HepG2 (cell line): ENCODE results near the gene MAP3K4. TPM values are rescaled to one million over a fixed set of nuclear protein-coding genes. Genes with fewer than 3 reads are reported as not detected.

Source experiments
- ATAC-seq: fragments of 200-7000 bp; cut with Tn5 transposase; 3 replicates; pipeline ENCODE4 v1.9.1; 2020; ENCODE audit warnings: mild to moderate bottlenecking, moderate library complexity
- BruUV-seq: library from RNA; stranded (reverse); fragments of 400-500 nt; replicated peaks from 2 replicates; lab custom pipeline; 2021; lab: Mats Ljungman, UMichigan
- CTCF ChIA-PET: fragments of 300-600 bp; formaldehyde crosslinking; extraction: SDS; loops from one replicate; lab custom pipeline; 2021; ENCODE audit warnings: low total read pairs, inconsistent platforms, low intra/inter-chr PET ratio; lab: Yijun Ruan, JAX
- POLR2A ChIA-PET: fragments of 350-600 bp; sonication (Branson Sonifier 250); formaldehyde crosslinking; loops from one replicate; lab custom pipeline; 2020; ENCODE audit warnings: antibody characterized with exemption, inconsistent platforms; lab: Yijun Ruan, JAX
- DNase-seq: peaks from one replicate; pipeline ENCODE4 v3.0.0-alpha.2; 2015; ENCODE audit warnings: low spot score
- FAIRE-seq: peaks from 3 replicates; lab custom pipeline; 2011; peaks lifted over from hg19 to GRCh38; lab: Jason Lieb, UNC
- H2AFZ ChIP-seq: one replicate; pipeline ENCODE4 v1.6.1; 2011; ENCODE audit warnings: low read length, inconsistent platforms
- H3K27ac ChIP-seq: fragments of 300-600 bp; 3 replicates; pipeline ENCODE4 v1.8.0; 2011; ENCODE audit warnings: mixed run types, mild to moderate bottlenecking, mixed read lengths, low read length, inconsistent platforms; ENCODE audit not compliant: insufficient read depth; ENCODE audit errors: extremely low read length
- H3K27me3 ChIP-seq, 2 experiments: fragments of 200-600 bp in 1 of 2; 2 replicates in 1 of 2; 3 replicates in 1 of 2; pipeline versions ENCODE4 v1.6.0 to v1.8.0; 2011; ENCODE audit warnings: low read length in 2 of 2, mild to moderate bottlenecking in 2 of 2, moderate library complexity in 2 of 2, inconsistent platforms in 1 of 2; ENCODE audit not compliant: insufficient read depth in 2 of 2, control insufficient read depth in 1 of 2
- H3K36me3 ChIP-seq, 2 experiments: fragments of 200-600 bp in 1 of 2; replicated peaks in 1 of 2; 2 replicates in 1 of 2; 3 replicates in 1 of 2; pipeline versions ENCODE4 v1.5.1 to v1.8.0; 2011; ENCODE audit warnings: low read length in 2 of 2, inconsistent platforms in 1 of 2; ENCODE audit not compliant: insufficient read depth in 2 of 2, control insufficient read depth in 1 of 2
- H3K4me1 ChIP-seq: 2 replicates; pipeline ENCODE4 v1.5.1; 2012; ENCODE audit warnings: low read length, inconsistent platforms; ENCODE audit not compliant: insufficient read depth
- H3K4me2 ChIP-seq: 2 replicates; pipeline ENCODE4 v1.6.0; 2011; ENCODE audit warnings: low read depth, low read length, inconsistent platforms
- H3K4me3 ChIP-seq, 3 experiments: fragments of 200-600 bp in 1 of 3; sonication (generic), shearing (Covaris generic) in 1 of 3; replicated peaks in 1 of 3; 2 replicates each; pipeline ENCODE4 v1.5.1; 2011 to 2016; ENCODE audit warnings: low read length in 3 of 3, inconsistent platforms in 2 of 3, low read depth in 2 of 3, mild to moderate bottlenecking in 2 of 3, control low read depth in 1 of 3, mixed read lengths in 1 of 3; ENCODE audit not compliant: insufficient read depth in 1 of 3
- H3K79me2 ChIP-seq: one replicate; pipeline ENCODE4 v1.6.1; 2011; ENCODE audit warnings: low read length, inconsistent platforms; ENCODE audit not compliant: insufficient read depth
- H3K9ac ChIP-seq: 2 replicates; pipeline ENCODE4 v1.6.0; 2011; ENCODE audit warnings: mild to moderate bottlenecking, low read depth, low read length, inconsistent platforms; ENCODE audit not compliant: insufficient read depth
- H3K9me3 ChIP-seq: 2 replicates; pipeline ENCODE4 v1.5.1; 2012; ENCODE audit warnings: mild to moderate bottlenecking, low read length
- H4K20me1 ChIP-seq: 2 replicates; pipeline ENCODE4 v1.6.0; 2011; ENCODE audit warnings: inconsistent platforms, mild to moderate bottlenecking, low read length, moderate library complexity; ENCODE audit not compliant: insufficient read depth
- CAMTA2 ChIP-seq: sonication (generic); formaldehyde crosslinking; IDR thresholded peaks from 2 replicates; pipeline ENCODE4 v1.4.0; 2020; ENCODE audit warnings: mild to moderate bottlenecking, missing genetic modification reagents, borderline replicate concordance
- CC2D1A ChIP-seq: sonication (generic); formaldehyde crosslinking; IDR thresholded peaks from 2 replicates; pipeline ENCODE4 v1.8.1; 2023; ENCODE audit warnings: mild to moderate bottlenecking, missing genetic modification reagents
- CCAR2 ChIP-seq: fragments of 200-400 bp; formaldehyde crosslinking; optimal IDR thresholded peaks from 2 replicates; pipeline ENCODE3; 2018; ENCODE audit warnings: low read depth, mild to moderate bottlenecking, low read length, moderate library complexity
- DMTF1 ChIP-seq: sonication (generic); formaldehyde crosslinking; IDR thresholded peaks from 2 replicates; pipeline ENCODE4 v1.4.0; 2020; ENCODE audit warnings: mild to moderate bottlenecking, missing genetic modification reagents
- EEA1 ChIP-seq: sonication (generic); formaldehyde crosslinking; IDR thresholded peaks from 2 replicates; pipeline ENCODE4 v1.5.1; 2020; ENCODE audit warnings: mild to moderate bottlenecking, missing genetic modification reagents, borderline replicate concordance
- HNRNPL ChIP-seq: fragments of 200-400 bp; formaldehyde crosslinking; IDR thresholded peaks from 2 replicates; pipeline ENCODE4 v1.6.1; 2017; ENCODE audit warnings: mild to moderate bottlenecking, low read depth, low read length
- RFX1 ChIP-seq: fragments of 450-650 bp; IDR thresholded peaks from 2 replicates; pipeline ENCODE4 v1.6.1; 2017
- SCMH1 ChIP-seq: sonication (generic); formaldehyde crosslinking; IDR thresholded peaks from 2 replicates; pipeline ENCODE4 v1.9.0; 2021; ENCODE audit warnings: missing genetic modification reagents, mild to moderate bottlenecking, borderline replicate concordance
- SOX6 ChIP-seq, 2 experiments: fragments of 450-650 bp in 1 of 2; sonication (generic) in 1 of 2; formaldehyde crosslinking in 1 of 2; IDR thresholded peaks; 2 replicates each; pipeline versions ENCODE4 v1.4.0 to v1.6.1; 2017 to 2020; ENCODE audit warnings: antibody characterized with exemption in 1 of 2, mild to moderate bottlenecking in 1 of 2, missing genetic modification reagents in 1 of 2
- SYNCRIP ChIP-seq: fragments of 200-400 bp; formaldehyde crosslinking; IDR thresholded peaks from 2 replicates; pipeline ENCODE4 v1.6.1; 2018; ENCODE audit warnings: mild to moderate bottlenecking, low read depth, low read length; ENCODE audit not compliant: insufficient read depth
- TCF7L2 ChIP-seq: IDR thresholded peaks from 2 replicates; pipeline ENCODE4 v1.6.1; 2011; ENCODE audit warnings: mild to moderate bottlenecking, low read depth, low read length, moderate library complexity
- YEATS4 ChIP-seq: sonication (generic); formaldehyde crosslinking; IDR thresholded peaks from 2 replicates; pipeline ENCODE4 v1.4.0; 2020; ENCODE audit warnings: missing genetic modification reagents, borderline replicate concordance
- ZNF256 ChIP-seq: sonication (generic); formaldehyde crosslinking; conservative IDR thresholded peaks from 2 replicates; pipeline ENCODE4 v1.4.0; 2020; ENCODE audit warnings: missing genetic modification reagents
- ZSCAN29 ChIP-seq: sonication (generic); formaldehyde crosslinking; conservative IDR thresholded peaks from 2 replicates; pipeline ENCODE4 v1.4.0; 2020; ENCODE audit warnings: mild to moderate bottlenecking, missing genetic modification reagents
- WGBS: methylation state at CpG from one replicate; pipeline ENCODE4 v1.1.6; 2017; ENCODE audit warnings: low lambda C conversion rate; 5-methylcytosine and 5-hydroxymethylcytosine counted together
- in situ Hi-C: cut with HindIII; loops from 2 replicates; pipeline ENCODE4 v1.10.0; 2017; ENCODE audit warnings: low pct_unique_long_range_greater_than_20kb; ENCODE audit not compliant: extremely low pct_ligation_motif_present
- intact Hi-C: fragments of 100-400 bp; cut with micrococcal nuclease; formaldehyde crosslinking; loops from one replicate; pipeline ENCODE4 v1.10.0; 2022; ENCODE audit not compliant: unreplicated experiment
- polyA plus RNA-seq, 8 experiments: library from polyadenylated mRNA; depleted of rRNA in 3 of 8; stranded (reverse) in 7 of 8; unstranded in 1 of 8; fragments of >200 nt; fragmentation: Illumina TruSeq in 4 of 8; extraction: Trizol in 4 of 8; gene quantifications; 2 replicates each; pipeline versions ENCODE4 v1.2.1 to v1.2.3, GENCODE V29; 2011 to 2016; ENCODE audit warnings: low read depth in 4 of 8, missing spikeins in 1 of 8, mixed read lengths in 1 of 8; ENCODE audit not compliant: insufficient read depth in 1 of 8
- total RNA-seq, 5 experiments: library from RNA; depleted of rRNA; stranded (reverse); fragments of >200 nt; fragmentation: Illumina TruSeq; extraction: Trizol; gene quantifications; 2 replicates each; pipeline ENCODE4 v1.2.3, GENCODE V29; 2016; ENCODE audit warnings: low read depth in 1 of 5
- TF ChIP-seq, protein P1 (sequence below): IDR thresholded peaks from 2 replicates; pipeline ENCODE4 v1.6.1; 2016; ENCODE audit warnings: mild to moderate bottlenecking
- TF ChIP-seq, protein P2 (sequence below): sonication (generic); formaldehyde crosslinking; IDR thresholded peaks from 2 replicates; pipeline ENCODE4 v1.4.0; 2020; ENCODE audit warnings: missing genetic modification reagents

The MAP3K4 gene
- total and polyA plus RNA-seq, 2 of the 13 experiments (the other 11 are each of a cell fraction or from before 2014, with no cell fraction given), result 12.9 to 33.6 TPM

DNA sequence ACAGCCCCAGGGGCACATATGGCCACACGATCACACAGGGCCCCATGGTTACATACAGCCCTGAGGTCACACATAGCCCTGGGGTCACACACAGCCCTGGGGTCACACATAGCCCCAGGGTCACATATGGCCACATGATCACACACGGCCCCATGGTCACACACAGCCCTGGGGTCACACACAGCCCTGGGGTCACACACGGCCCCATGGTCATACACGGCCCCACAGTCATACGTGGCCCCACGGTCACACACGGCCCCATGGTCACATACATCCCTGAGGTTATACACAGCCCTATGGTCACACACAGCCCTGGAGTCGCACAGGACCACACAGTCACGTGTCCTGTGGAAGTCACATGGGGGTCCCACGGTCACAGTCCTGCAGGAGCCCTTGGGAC, 162.2 kb downstream of the MAP3K4 start:
- Histone ChIP-seq H3K27me3 (peaks cover 2 to 23% of the 10 kb centered on the region in 2 experiments; a peak in 4 of 5 replicates), H3K9me3 (no peaks in the 10 kb centered on the region), H4K20me1 (no peaks in the 10 kb centered on the region), H3K4me1 (no peaks in the 10 kb centered on the region), H3K27ac (no peak overlapping the region), H3K4me3 (no peak overlapping the region), H3K36me3 (no peaks in the 10 kb centered on the region), H3K79me2 (no peaks in the 10 kb centered on the region), H2AFZ (no peak overlapping the region), H3K9ac (no peak overlapping the region), H3K4me2 (no peak overlapping the region)
- DNase-seq (no peak), FAIRE-seq (no peak), ATAC-seq (no peak)
- 42% methylated on average over 8 of the region's 10 CpGs for WGBS
- BruUV-seq, result no TSS peak
- intact Hi-C loops (no loop called here), in situ Hi-C loops (no loop called here)
- ChIA-PET CTCF (interaction anchor here (1.5 kb wide), 1 partner anchor 217 kb away, joined by 6 read pairs; no protein-coding TSS in a partner anchor), POLR2A (no interaction called here)
- TF ChIP-seq EEA1 (CRISPR knock-in tag) (no peak), ZNF256 (CRISPR knock-in tag) (no peak), DMTF1 (no peak), SOX6 (IDR thresholded peaks at IDR 0.05) (no peak), SOX6 (CRISPR knock-in tag; IDR thresholded peaks at IDR 0.05) (no peak), CCAR2 (no peak), TCF7L2 (no peak), CC2D1A (CRISPR knock-in tag) (no peak), YEATS4 (CRISPR knock-in tag) (no peak), RFX1 (no peak), ZSCAN29 (CRISPR knock-in tag) (no peak), CAMTA2 (CRISPR knock-in tag) (no peak), SCMH1 (CRISPR knock-in tag) (no peak), HNRNPL (no peak), SYNCRIP (no peak)
- TF ChIP-seq, protein P1, sequence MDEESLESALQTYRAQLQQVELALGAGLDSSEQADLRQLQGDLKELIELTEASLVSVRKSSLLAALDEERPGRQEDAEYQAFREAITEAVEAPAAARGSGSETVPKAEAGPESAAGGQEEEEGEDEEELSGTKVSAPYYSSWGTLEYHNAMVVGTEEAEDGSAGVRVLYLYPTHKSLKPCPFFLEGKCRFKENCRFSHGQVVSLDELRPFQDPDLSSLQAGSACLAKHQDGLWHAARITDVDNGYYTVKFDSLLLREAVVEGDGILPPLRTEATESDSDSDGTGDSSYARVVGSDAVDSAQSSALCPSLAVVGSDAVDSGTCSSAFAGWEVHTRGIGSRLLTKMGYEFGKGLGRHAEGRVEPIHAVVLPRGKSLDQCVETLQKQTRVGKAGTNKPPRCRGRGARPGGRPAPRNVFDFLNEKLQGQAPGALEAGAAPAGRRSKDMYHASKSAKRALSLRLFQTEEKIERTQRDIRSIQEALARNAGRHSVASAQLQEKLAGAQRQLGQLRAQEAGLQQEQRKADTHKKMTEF (CRISPR knock-in tag), result no peak
- TF ChIP-seq, protein P2, sequence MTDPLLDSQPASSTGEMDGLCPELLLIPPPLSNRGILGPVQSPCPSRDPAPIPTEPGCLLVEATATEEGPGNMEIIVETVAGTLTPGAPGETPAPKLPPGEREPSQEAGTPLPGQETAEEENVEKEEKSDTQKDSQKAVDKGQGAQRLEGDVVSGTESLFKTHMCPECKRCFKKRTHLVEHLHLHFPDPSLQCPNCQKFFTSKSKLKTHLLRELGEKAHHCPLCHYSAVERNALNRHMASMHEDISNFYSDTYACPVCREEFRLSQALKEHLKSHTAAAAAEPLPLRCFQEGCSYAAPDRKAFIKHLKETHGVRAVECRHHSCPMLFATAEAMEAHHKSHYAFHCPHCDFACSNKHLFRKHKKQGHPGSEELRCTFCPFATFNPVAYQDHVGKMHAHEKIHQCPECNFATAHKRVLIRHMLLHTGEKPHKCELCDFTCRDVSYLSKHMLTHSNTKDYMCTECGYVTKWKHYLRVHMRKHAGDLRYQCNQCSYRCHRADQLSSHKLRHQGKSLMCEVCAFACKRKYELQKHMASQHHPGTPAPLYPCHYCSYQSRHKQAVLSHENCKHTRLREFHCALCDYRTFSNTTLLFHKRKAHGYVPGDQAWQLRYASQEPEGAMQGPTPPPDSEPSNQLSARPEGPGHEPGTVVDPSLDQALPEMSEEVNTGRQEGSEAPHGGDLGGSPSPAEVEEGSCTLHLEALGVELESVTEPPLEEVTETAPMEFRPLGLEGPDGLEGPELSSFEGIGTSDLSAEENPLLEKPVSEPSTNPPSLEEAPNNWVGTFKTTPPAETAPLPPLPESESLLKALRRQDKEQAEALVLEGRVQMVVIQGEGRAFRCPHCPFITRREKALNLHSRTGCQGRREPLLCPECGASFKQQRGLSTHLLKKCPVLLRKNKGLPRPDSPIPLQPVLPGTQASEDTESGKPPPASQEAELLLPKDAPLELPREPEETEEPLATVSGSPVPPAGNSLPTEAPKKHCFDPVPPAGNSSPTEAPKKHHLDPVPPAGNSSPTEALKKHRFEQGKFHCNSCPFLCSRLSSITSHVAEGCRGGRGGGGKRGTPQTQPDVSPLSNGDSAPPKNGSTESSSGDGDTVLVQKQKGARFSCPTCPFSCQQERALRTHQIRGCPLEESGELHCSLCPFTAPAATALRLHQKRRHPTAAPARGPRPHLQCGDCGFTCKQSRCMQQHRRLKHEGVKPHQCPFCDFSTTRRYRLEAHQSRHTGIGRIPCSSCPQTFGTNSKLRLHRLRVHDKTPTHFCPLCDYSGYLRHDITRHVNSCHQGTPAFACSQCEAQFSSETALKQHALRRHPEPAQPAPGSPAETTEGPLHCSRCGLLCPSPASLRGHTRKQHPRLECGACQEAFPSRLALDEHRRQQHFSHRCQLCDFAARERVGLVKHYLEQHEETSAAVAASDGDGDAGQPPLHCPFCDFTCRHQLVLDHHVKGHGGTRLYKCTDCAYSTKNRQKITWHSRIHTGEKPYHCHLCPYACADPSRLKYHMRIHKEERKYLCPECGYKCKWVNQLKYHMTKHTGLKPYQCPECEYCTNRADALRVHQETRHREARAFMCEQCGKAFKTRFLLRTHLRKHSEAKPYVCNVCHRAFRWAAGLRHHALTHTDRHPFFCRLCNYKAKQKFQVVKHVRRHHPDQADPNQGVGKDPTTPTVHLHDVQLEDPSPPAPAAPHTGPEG (CRISPR knock-in tag), result no peak
